ENCODE results near the gene MT1M.

- TF ChIP-seq GATA3 (IDR thresholded peaks at IDR 0.05; ENCODE audit: borderline replicate concordance) (no peak), CEBPB (IDR thresholded peaks at IDR 0.05) (no peak), BHLHE40 (IDR thresholded peaks at IDR 0.05; ENCODE audit: low read depth, low read length) (no peak), POLR2A (IDR thresholded peaks at IDR 0.05; ENCODE audit: low read length) (no peak), POLR2AphosphoS2 (conservative IDR thresholded peaks at IDR 0.05; ENCODE audit: low read length) (no peak), MAZ (IDR thresholded peaks at IDR 0.05; ENCODE audit: borderline replicate concordance, low read depth, low read length) (no peak), JUNB (IDR thresholded peaks at IDR 0.05) (no peak)
- TF ChIP-seq, protein P1, sequence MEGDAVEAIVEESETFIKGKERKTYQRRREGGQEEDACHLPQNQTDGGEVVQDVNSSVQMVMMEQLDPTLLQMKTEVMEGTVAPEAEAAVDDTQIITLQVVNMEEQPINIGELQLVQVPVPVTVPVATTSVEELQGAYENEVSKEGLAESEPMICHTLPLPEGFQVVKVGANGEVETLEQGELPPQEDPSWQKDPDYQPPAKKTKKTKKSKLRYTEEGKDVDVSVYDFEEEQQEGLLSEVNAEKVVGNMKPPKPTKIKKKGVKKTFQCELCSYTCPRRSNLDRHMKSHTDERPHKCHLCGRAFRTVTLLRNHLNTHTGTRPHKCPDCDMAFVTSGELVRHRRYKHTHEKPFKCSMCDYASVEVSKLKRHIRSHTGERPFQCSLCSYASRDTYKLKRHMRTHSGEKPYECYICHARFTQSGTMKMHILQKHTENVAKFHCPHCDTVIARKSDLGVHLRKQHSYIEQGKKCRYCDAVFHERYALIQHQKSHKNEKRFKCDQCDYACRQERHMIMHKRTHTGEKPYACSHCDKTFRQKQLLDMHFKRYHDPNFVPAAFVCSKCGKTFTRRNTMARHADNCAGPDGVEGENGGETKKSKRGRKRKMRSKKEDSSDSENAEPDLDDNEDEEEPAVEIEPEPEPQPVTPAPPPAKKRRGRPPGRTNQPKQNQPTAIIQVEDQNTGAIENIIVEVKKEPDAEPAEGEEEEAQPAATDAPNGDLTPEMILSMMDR (IDR thresholded peaks at IDR 0.05) = no peak
Observed at GRCh38 chr16:56635441-56635967, 3.0 kb downstream of the MT1M start.
